GM21447 (cell line): Measurements from ENCODE around the gene SLC35E4.
"Not testable (repeated sequence)": the region's sequence is repeated elsewhere in the genome, so short reads cannot be mapped to it uniquely, and the experiment has no call there.

Experiments used
- ATAC-seq: cut with Tn5 transposase; IDR thresholded peaks from one replicate; pipeline ENCODE4 v1.9.1; 2021; ENCODE audit not compliant: unreplicated experiment

Gene SLC35E4

DNA sequence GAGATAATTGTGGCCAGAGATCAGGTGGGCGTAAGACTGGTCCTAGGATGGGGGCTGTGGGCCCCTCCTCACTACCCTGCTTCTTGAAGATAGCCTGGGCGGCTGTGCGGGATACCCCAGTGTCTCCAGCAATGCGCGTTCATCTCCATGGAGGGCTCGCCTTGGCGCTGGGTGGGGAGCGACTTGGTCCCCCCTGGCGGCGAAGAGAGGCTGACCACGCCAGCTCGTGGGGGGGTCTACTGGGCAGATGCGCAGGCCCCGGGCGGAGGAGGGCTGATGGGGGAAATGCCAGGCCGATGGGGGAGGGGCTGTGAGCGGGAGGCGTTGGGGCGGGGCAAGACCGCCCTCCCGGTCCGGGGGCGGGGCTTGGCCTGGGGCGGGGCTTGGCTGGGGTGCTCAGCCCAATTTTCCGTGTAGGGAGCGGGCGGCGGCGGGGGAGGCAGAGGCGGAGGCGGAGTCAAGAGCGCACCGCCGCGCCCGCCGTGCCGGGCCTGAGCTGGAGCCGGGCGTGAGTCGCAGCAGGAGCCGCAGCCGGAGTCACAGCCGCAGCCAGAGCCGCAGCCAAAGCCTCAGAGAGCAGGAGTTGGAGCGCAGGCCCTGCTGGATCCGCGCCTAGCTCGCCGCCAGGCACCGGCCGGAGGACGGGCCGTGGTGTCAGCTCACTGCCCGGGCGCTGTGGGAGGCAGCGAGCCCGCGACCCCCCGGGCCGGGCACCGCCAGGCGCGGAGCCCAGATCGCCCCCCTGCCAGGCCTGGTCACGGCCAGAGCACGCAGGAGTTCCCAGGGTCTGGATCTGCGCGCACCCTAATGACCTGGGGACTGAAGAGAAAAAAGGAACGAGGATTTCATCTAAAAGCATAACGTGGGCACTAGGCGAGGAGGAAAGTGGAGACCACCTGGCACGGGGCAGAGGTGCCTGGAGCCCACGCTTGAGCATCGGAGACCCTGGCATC lies at the start of gene SLC35E4:
SLC35E4 (plus strand) TSS at position 509 of the 953 bp plus-strand sequence. CDS start 670 bp downstream, outside the sequence.
- peak; percentile 56 for ATAC-seq

- ATAC-seq: no peak
Observed at GRCh38 chr22:30586414-30586813, 49.2 kb upstream of the SLC35E4 start.

DNA sequence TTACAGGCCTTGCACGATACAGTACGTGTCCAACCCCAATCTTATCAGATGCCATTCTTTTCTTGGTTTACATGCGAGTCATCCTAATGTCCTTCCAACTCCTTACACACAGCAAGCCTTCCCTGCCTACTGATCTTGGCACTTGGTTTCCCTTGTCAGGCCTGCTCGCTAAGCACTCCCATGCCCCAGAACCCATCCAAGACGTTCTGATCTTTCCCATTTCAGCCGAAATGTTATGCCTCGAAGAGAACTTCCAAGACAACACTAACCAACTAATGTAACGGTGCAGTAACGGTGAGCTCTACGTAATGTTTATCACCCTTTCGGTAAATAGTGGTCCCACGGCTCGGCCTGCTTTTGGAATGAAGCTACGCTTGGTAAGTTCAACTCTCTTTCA lies 44.4 kb upstream of the SLC35E4 start:
- no peak for ATAC-seq

- ATAC-seq: peak; percentile 94
Observed at GRCh38 chr22:30591588-30592359, 43.8 kb upstream of the SLC35E4 start, which contains the start of gene PES1. Gene PES1, minus strand, starts transcription at chr22:30591910. Its CDS starts 77 bp downstream, at chr22:30591833.

GRCh38 chr22:30592360-30592713 lies 43.2 kb upstream of the SLC35E4 start:
- not testable (repeated sequence) for ATAC-seq

GRCh38 chr22:30596199-30596598 lies 39.4 kb upstream of the SLC35E4 start:
- no peak for ATAC-seq

DNA sequence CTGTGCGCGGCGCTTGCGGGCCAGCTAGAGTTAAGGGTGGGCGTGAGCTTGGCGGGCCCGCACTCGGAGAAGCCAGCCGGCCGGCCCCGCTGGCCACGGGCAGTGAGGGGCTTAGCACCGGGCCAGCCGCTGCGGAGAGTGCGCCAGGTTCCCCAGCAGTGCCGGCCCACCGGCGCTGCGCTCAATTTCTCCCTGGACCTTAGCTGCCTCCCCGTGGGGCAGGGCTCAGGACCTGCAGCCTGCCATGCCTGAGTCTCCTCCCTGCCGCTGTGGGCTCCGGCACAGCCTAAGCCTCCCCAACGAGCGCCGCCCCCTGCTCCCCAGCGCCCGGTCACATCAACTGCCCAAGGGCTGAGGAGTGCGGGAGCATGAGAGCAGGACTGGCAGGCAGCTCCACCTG lies 38.7 kb upstream of the SLC35E4 start:
- ATAC-seq: no peak

- ATAC-seq: no peak
Observed at GRCh38 chr22:30598986-30599385, 36.6 kb upstream of the SLC35E4 start.

GRCh38 chr22:30600921-30601320 lies 34.7 kb upstream of the SLC35E4 start:
- ATAC-seq: no peak

DNA sequence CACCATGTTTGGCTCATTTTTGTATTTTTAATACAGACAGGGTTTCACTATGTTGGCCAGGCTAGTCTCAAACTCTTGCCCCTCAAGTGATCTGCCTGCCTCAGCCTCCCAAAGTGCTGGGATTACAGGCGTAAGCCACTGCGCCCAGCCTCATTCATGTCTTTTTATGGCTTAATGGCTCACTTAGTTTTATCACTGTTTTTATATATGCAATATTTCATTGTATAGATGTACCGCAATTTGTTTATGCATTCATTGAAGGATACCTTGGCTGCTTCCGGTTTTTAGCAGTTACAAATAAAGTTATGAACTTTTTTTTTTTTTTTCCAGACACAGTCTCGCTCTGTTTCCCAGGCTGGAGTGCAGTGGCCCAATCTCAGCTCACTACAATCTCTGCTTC lies 34.1 kb upstream of the SLC35E4 start:
- ATAC-seq: no peak

DNA sequence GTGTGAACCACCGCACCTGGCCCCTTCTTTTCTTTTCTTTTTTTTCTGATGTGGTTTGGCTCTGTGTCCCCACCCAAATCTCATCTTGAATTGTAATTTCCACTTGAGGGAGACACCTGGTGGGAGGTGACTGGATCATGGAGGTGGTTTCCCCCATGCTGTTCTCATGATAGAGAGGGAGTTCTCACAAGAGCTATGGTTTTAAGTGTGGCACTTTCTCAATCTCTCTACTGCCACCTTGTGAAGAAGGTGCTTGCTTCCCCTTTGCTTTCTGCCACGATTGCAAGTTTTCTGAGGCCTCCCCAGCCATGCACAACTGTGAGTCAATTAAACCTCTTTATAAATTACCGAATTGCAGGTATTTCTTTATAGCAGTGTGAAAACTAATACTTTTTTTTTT lies 33.5 kb upstream of the SLC35E4 start:
- no peak for ATAC-seq

DNA sequence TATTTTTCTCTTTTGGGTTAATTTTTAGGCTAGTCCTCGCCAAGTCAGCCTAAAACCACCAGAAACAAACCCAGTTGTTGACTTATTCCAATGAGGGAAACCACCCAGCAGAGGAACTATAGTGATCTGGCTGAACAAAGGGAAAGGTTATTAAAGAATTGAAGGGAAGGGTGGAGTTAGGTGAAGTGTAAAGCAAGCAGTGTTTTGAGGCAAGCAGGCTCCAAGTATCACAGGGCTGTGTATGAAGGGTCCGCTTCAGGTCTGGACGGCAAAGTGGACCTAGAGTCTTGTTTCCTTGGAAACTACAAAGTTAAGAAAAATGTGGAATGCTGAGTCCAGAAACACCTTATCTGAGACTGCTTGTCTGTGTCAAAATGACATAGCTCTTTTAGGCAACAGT lies 31.8 kb upstream of the SLC35E4 start:
- ATAC-seq: no peak

GRCh38 chr22:30604723-30605122 lies 30.9 kb upstream of the SLC35E4 start:
- ATAC-seq: no peak

- ATAC-seq: no peak
Observed at GRCh38 chr22:30605449-30606110, 30.0 kb upstream of the SLC35E4 start.

- peak; percentile 45 for ATAC-seq
Observed at GRCh38 chr22:30606455-30607299, 28.9 kb upstream of the SLC35E4 start, which contains the start of gene TCN2. Gene TCN2, plus strand, starts transcription at chr22:30607174. Its CDS starts 158 bp downstream, at chr22:30607332.

- ATAC-seq: no peak
Observed at GRCh38 chr22:30607300-30607930, 28.2 kb upstream of the SLC35E4 start.

DNA sequence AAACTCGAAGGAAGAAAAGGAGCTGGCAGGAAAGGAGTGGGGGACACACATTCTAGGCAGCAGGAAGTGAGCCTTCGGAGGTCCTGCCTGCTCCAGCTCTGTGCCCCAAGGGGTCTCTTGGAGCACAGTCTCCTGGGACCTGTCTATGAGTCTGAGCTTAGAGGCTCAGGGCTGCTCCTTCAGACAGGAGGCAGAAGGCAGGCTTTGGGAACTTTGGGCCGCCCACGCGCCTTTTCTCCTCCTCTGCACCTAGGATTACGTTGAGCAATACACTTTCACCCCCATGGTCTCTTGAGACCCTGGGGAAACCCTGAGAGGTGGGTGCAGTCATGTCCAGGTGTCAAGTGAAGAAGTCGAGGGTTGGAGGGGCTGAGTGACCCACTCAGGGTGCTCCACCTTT lies 27.6 kb upstream of the SLC35E4 start:
- no peak for ATAC-seq

- ATAC-seq: peak; percentile 47
Observed at GRCh38 chr22:30609260-30610185, 26.1 kb upstream of the SLC35E4 start.

GRCh38 chr22:30610299-30610698 lies 25.3 kb upstream of the SLC35E4 start:
- ATAC-seq: no peak
